ENCODE results near the gene MYO1B. TPM values are rescaled to one million over a fixed set of nuclear protein-coding genes. Genes with fewer than 3 reads are reported as not detected.

The MYO1B gene
- total and polyA plus RNA-seq, 2 donors = 26.5 to 28.5 TPM

GRCh38 chr2:191391171-191391570 is 146.0 kb downstream of the MYO1B start:
- DNase-seq (ENCODE audit: low read depth in 6 of 9, low spot score in 9 of 9) = no peak
- Histone ChIP-seq H3K4me1 (ENCODE audit: control insufficient read depth in 2 of 2, insufficient read depth in 2 of 2, low read length in 2 of 2) (no peaks in the 10 kb centered on the region), H3K27me3 (ENCODE audit: control insufficient read depth in 2 of 2, insufficient read depth in 1 of 2, low read length in 1 of 2) (no peaks in the 10 kb centered on the region), H3K27ac (ENCODE audit: low read depth in 1 of 2, low read length in 1 of 2) (no peak overlapping the region), H3K4me3 (ENCODE audit: low read length in 2 of 2) (no peak overlapping the region), H3K9me3 (ENCODE audit: control insufficient read depth in 2 of 2, insufficient read depth in 1 of 2, low read length in 1 of 2) (no peaks in the 10 kb centered on the region), H3K36me3 (ENCODE audit: control insufficient read depth in 2 of 2, insufficient read depth in 2 of 2, low read length in 1 of 2) (peaks cover 3 to 5% of the 10 kb centered on the region in 2 donors)
- WGBS = over 99% methylated on average over 3 of the region's 3 CpGs

- DNase-seq (ENCODE audit: low read depth in 6 of 9, low spot score in 9 of 9) = no peak
- WGBS = 97% methylated on average over 2 of the region's 2 CpGs
- Histone ChIP-seq H3K4me1 (ENCODE audit: control insufficient read depth in 2 of 2, insufficient read depth in 2 of 2, low read length in 2 of 2) (no peaks in the 10 kb centered on the region), H3K9me3 (ENCODE audit: control insufficient read depth in 2 of 2, insufficient read depth in 1 of 2, low read length in 1 of 2) (no peaks in the 10 kb centered on the region), H3K4me3 (ENCODE audit: low read length in 2 of 2) (no peak overlapping the region), H3K27ac (ENCODE audit: low read depth in 1 of 2, low read length in 1 of 2) (no peak overlapping the region), H3K36me3 (ENCODE audit: control insufficient read depth in 2 of 2, insufficient read depth in 2 of 2, low read length in 1 of 2) (peaks cover 3 to 5% of the 10 kb centered on the region in 2 donors), H3K27me3 (ENCODE audit: control insufficient read depth in 2 of 2, insufficient read depth in 1 of 2, low read length in 1 of 2) (no peaks in the 10 kb centered on the region)
Measured at GRCh38 chr2:191394043-191394442, 148.8 kb downstream of the MYO1B start.

GRCh38 chr2:191396794-191397193 is 151.6 kb downstream of the MYO1B start:
- Histone ChIP-seq H3K9me3 (ENCODE audit: control insufficient read depth in 2 of 2, insufficient read depth in 1 of 2, low read length in 1 of 2) (no peaks in the 10 kb centered on the region), H3K27ac (ENCODE audit: low read depth in 1 of 2, low read length in 1 of 2) (no peak overlapping the region), H3K36me3 (ENCODE audit: control insufficient read depth in 2 of 2, insufficient read depth in 2 of 2, low read length in 1 of 2) (peaks cover 0 to 8% of the 10 kb centered on the region in 2 donors), H3K4me3 (ENCODE audit: low read length in 2 of 2) (no peak overlapping the region), H3K27me3 (ENCODE audit: control insufficient read depth in 2 of 2, insufficient read depth in 1 of 2, low read length in 1 of 2) (no peaks in the 10 kb centered on the region), H3K4me1 (ENCODE audit: control insufficient read depth in 2 of 2, insufficient read depth in 2 of 2, low read length in 2 of 2) (no peaks in the 10 kb centered on the region)
- no peak for DNase-seq (ENCODE audit: low read depth in 6 of 9, low spot score in 9 of 9)
- 98% methylated on average over 5 of the region's 5 CpGs for WGBS

- no peak overlapping the region for H3K4me3 ChIP-seq (ENCODE audit: low read length in 2 of 2)
- no peak overlapping the region for H3K27ac ChIP-seq (ENCODE audit: low read depth in 1 of 2, low read length in 1 of 2)
- no peaks in the 10 kb centered on the region for H3K4me1 ChIP-seq (ENCODE audit: control insufficient read depth in 2 of 2, insufficient read depth in 2 of 2, low read length in 2 of 2)
- 99% methylated on average over 5 of the region's 5 CpGs for WGBS
- DNase-seq (ENCODE audit: low read depth in 6 of 9, low spot score in 9 of 9) = no peak
- no peaks in the 10 kb centered on the region for H3K9me3 ChIP-seq (ENCODE audit: control insufficient read depth in 2 of 2, insufficient read depth in 1 of 2, low read length in 1 of 2)
- H3K27me3 ChIP-seq (ENCODE audit: control insufficient read depth in 2 of 2, insufficient read depth in 1 of 2, low read length in 1 of 2) = no peaks in the 10 kb centered on the region
- peaks cover 0 to 8% of the 10 kb centered on the region in 2 donors for H3K36me3 ChIP-seq (ENCODE audit: control insufficient read depth in 2 of 2, insufficient read depth in 2 of 2, low read length in 1 of 2)
Measured at GRCh38 chr2:191399601-191400000, 154.4 kb downstream of the MYO1B start.

DNA sequence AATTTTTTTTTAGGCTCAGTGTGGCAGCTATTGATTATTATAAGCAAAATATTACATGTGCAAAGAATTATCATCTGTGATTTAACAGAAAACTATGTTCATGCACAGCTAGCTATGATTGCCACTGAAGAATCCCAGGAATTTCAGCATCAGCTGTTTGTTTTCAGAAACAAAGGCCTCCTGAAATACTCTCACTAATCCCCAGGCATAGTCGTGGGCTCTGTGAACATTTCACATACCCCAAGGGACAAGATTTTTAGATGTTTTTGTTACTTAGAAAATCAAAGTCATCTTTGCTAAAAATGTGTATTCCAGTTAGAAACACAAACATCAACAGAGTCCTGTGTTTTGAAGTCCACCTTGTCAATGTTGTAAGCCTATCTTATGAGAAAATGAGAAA is 156.1 kb downstream of the MYO1B start:
- Histone ChIP-seq H3K9me3 (ENCODE audit: control insufficient read depth in 2 of 2, insufficient read depth in 1 of 2, low read length in 1 of 2) (no peaks in the 10 kb centered on the region), H3K27me3 (ENCODE audit: control insufficient read depth in 2 of 2, insufficient read depth in 1 of 2, low read length in 1 of 2) (no peaks in the 10 kb centered on the region), H3K27ac (ENCODE audit: low read depth in 1 of 2, low read length in 1 of 2) (no peak overlapping the region), H3K4me3 (ENCODE audit: low read length in 2 of 2) (no peak overlapping the region), H3K4me1 (ENCODE audit: control insufficient read depth in 2 of 2, insufficient read depth in 2 of 2, low read length in 2 of 2) (no peaks in the 10 kb centered on the region), H3K36me3 (ENCODE audit: control insufficient read depth in 2 of 2, insufficient read depth in 2 of 2, low read length in 1 of 2) (peaks cover 0 to 5% of the 10 kb centered on the region in 2 donors)
- no peak for DNase-seq (ENCODE audit: low read depth in 6 of 9, low spot score in 9 of 9)
- 94% methylated on average over 1 of the region's 1 CpG for WGBS

- no peaks in the 10 kb centered on the region for H3K9me3 ChIP-seq (ENCODE audit: control insufficient read depth in 2 of 2, insufficient read depth in 1 of 2, low read length in 1 of 2)
- 97% methylated on average over 3 of the region's 3 CpGs for WGBS
- no peaks in the 10 kb centered on the region for H3K27me3 ChIP-seq (ENCODE audit: control insufficient read depth in 2 of 2, insufficient read depth in 1 of 2, low read length in 1 of 2)
- H3K4me1 ChIP-seq (ENCODE audit: control insufficient read depth in 2 of 2, insufficient read depth in 2 of 2, low read length in 2 of 2) = no peaks in the 10 kb centered on the region
- H3K4me3 ChIP-seq (ENCODE audit: low read length in 2 of 2) = no peak overlapping the region
- peaks cover 0 to 5% of the 10 kb centered on the region in 2 donors for H3K36me3 ChIP-seq (ENCODE audit: control insufficient read depth in 2 of 2, insufficient read depth in 2 of 2, low read length in 1 of 2)
- no peak for DNase-seq (ENCODE audit: low read depth in 6 of 9, low spot score in 9 of 9)
- H3K27ac ChIP-seq (ENCODE audit: low read depth in 1 of 2, low read length in 1 of 2) = no peak overlapping the region
Measured at GRCh38 chr2:191402966-191403565, 157.9 kb downstream of the MYO1B start.

DNA sequence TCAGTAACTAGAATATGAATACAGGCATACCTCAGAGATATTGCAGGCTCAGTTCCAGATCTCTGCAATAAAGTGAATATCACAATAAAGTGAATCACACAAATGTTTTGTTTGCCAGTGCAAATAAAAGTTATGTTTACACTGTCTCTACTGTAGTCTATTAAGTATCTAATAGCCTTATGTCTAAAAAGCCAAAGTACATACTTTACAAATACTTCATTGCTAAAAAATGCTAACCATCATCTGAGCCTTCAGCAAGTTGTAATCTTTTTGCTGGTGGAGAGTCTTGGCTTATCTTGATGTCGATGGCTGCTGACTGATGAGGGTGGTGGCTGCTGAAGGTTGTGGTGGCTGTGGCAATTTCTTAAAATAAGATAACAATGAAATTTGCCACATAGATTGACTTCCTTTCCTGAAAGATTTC is 159.4 kb downstream of the MYO1B start:
- no peak for DNase-seq (ENCODE audit: low read depth in 6 of 9, low spot score in 9 of 9)
- H3K4me3 ChIP-seq (ENCODE audit: low read length in 2 of 2) = no peak overlapping the region
- WGBS = 12% methylated on average over 1 of the region's 1 CpG
- H3K27me3 ChIP-seq (ENCODE audit: control insufficient read depth in 2 of 2, insufficient read depth in 1 of 2, low read length in 1 of 2) = no peaks in the 10 kb centered on the region
- H3K27ac ChIP-seq (ENCODE audit: low read depth in 1 of 2, low read length in 1 of 2) = no peak overlapping the region
- no peaks in the 10 kb centered on the region for H3K4me1 ChIP-seq (ENCODE audit: control insufficient read depth in 2 of 2, insufficient read depth in 2 of 2, low read length in 2 of 2)
- peaks cover 0 to 5% of the 10 kb centered on the region in 2 donors for H3K36me3 ChIP-seq (ENCODE audit: control insufficient read depth in 2 of 2, insufficient read depth in 2 of 2, low read length in 1 of 2)
- H3K9me3 ChIP-seq (ENCODE audit: control insufficient read depth in 2 of 2, insufficient read depth in 1 of 2, low read length in 1 of 2) = no peaks in the 10 kb centered on the region

DNA sequence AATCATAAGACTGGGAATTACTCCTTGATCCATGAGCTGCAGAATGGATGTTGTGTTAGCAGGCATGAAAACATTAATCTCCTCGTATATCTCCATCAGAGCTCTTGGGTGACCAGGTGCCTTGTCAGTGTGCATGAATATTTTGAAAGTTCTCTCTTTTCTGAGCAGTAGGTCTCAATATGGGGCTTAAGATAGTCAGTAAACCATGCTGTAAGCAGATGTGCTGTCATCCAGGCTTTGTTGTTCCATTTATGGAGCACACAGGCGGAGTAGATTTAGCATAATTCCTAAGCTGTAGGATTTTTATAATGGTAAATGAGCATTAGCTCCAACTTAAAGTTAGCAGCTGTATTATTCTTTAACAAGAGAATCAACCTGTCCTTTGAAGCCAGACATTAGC is 160.3 kb downstream of the MYO1B start:
- no peak overlapping the region for H3K27ac ChIP-seq (ENCODE audit: low read depth in 1 of 2, low read length in 1 of 2)
- H3K4me3 ChIP-seq (ENCODE audit: low read length in 2 of 2) = no peak overlapping the region
- no peak for DNase-seq (ENCODE audit: low read depth in 6 of 9, low spot score in 9 of 9)
- H3K9me3 ChIP-seq (ENCODE audit: control insufficient read depth in 2 of 2, insufficient read depth in 1 of 2, low read length in 1 of 2) = no peaks in the 10 kb centered on the region
- no peaks in the 10 kb centered on the region for H3K4me1 ChIP-seq (ENCODE audit: control insufficient read depth in 2 of 2, insufficient read depth in 2 of 2, low read length in 2 of 2)
- H3K27me3 ChIP-seq (ENCODE audit: control insufficient read depth in 2 of 2, insufficient read depth in 1 of 2, low read length in 1 of 2) = no peaks in the 10 kb centered on the region
- 99% methylated on average over 2 of the region's 2 CpGs for WGBS
- H3K36me3 ChIP-seq (ENCODE audit: control insufficient read depth in 2 of 2, insufficient read depth in 2 of 2, low read length in 1 of 2) = peaks cover 0 to under 1% of the 10 kb centered on the region in 2 donors

DNA sequence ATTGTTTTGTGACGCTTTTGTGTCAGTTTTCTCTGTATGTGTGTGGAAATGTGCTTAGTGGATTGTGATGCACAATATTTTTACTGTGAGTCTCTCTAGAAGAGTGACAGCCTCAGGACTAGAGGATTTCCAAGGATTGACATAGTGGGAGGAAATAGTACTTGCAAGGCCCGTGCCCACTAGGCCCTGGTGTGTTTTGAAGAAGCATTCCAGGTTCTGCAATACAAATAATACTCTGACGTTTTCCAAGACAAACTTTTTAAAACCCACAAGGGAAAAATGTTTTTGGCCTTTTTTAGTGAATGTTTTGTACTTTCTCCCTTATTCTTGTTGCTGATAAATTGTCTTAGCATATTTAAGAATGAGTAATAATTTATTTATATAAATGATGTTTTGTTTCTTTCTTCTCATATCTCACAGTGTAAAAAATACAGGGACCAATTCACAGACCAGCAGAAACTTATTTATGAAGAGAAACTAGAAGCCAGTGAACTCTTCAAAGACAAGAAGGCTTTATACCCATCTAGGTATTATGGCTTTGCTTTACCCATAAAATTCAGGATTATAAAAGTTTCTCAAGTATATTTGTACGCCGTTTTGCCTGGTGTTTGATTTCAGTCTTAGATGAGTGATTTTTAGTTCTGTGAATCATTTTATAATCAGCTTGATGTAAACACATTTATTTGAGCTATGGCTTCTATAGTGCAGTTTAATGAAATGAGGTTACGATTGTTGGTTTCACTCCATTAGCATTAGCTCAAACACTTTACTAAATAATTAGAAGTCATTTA is 165.6 kb downstream of the MYO1B start:
- H3K27me3 ChIP-seq (ENCODE audit: control insufficient read depth in 2 of 2, insufficient read depth in 1 of 2, low read length in 1 of 2) = no peaks in the 10 kb centered on the region
- H3K36me3 ChIP-seq (ENCODE audit: control insufficient read depth in 2 of 2, insufficient read depth in 2 of 2, low read length in 1 of 2) = no peaks in the 10 kb centered on the region
- WGBS = 96% methylated on average over 6 of the region's 6 CpGs
- DNase-seq (ENCODE audit: low read depth in 6 of 9, low spot score in 9 of 9) = no peak
- no peak overlapping the region for H3K4me3 ChIP-seq (ENCODE audit: low read length in 2 of 2)
- H3K4me1 ChIP-seq (ENCODE audit: control insufficient read depth in 2 of 2, insufficient read depth in 2 of 2, low read length in 2 of 2) = no peaks in the 10 kb centered on the region
- no peaks in the 10 kb centered on the region for H3K9me3 ChIP-seq (ENCODE audit: control insufficient read depth in 2 of 2, insufficient read depth in 1 of 2, low read length in 1 of 2)
- no peak overlapping the region for H3K27ac ChIP-seq (ENCODE audit: low read depth in 1 of 2, low read length in 1 of 2)

All from thymus (tissue), 11 donors.